K562 (cell line): ENCODE measurements around the gene ERGIC3. TPM values are rescaled to one million over a fixed set of nuclear protein-coding genes. Genes with fewer than 3 reads are reported as not detected.

ENCODE experiments used
- ATAC-seq: fragments of 200-7000 bp; cut with Tn5 transposase; 3 replicates; pipeline ENCODE4 v1.9.1; 2020; ENCODE audit warnings: moderate library complexity
- BruUV-seq: library from RNA; stranded (reverse); fragments of 400-500 nt; replicated peaks from 2 replicates; lab custom pipeline; 2021; lab: Mats Ljungman, UMichigan
- CTCF ChIA-PET: fragments of 300-600 bp; formaldehyde crosslinking; extraction: SDS; loops from one replicate; lab custom pipeline; 2021; ENCODE audit warnings: low intra/inter-chr PET ratio; lab: Yijun Ruan, JAX
- POLR2A ChIA-PET: fragments of 300-600, 350-650 bp; sonication (Branson Sonifier 250); formaldehyde crosslinking; extraction: SDS; loops from one replicate; lab custom pipeline; 2021; ENCODE audit warnings: antibody characterized with exemption, inconsistent platforms; lab: Yijun Ruan, JAX
- DNase-seq, 4 experiments: peaks; one replicate each; pipeline versions ENCODE4 v3.0.0 to v3.0.0-alpha.2; 2011 to 2018; ENCODE audit warnings: low spot score in 3 of 4, mixed read lengths in 3 of 4; ENCODE audit errors: extremely low read depth in 1 of 4
- FAIRE-seq: peaks from 2 replicates; lab custom pipeline; 2011; peaks lifted over from hg19 to GRCh38; lab: Jason Lieb, UNC
- H2AFZ ChIP-seq: 2 replicates; pipeline ENCODE4 v1.6.0; 2011; ENCODE audit warnings: low read depth, low read length, control low read depth, inconsistent platforms
- H3K27ac ChIP-seq: fragments of 200-600 bp; 3 replicates; pipeline ENCODE4 v1.8.0; 2011; ENCODE audit warnings: low read depth, mild to moderate bottlenecking, control low read depth, inconsistent platforms, low read length, moderate library complexity, mixed read lengths; ENCODE audit errors: extremely low read depth
- H3K27me3 ChIP-seq, 2 experiments: fragments of 300-600 bp in 1 of 2; 2 replicates in 1 of 2; 3 replicates in 1 of 2; pipeline versions ENCODE4 v1.6.0 to v1.8.0; 2011; ENCODE audit warnings: inconsistent platforms in 2 of 2, low read length in 2 of 2, mild to moderate bottlenecking in 1 of 2, mixed read lengths in 1 of 2, moderate library complexity in 1 of 2; ENCODE audit not compliant: control insufficient read depth in 2 of 2, insufficient read depth in 2 of 2
- H3K36me3 ChIP-seq: fragments of 300-600 bp; 3 replicates; pipeline ENCODE4 v1.8.0; 2011; ENCODE audit warnings: mild to moderate bottlenecking, low read length, inconsistent platforms; ENCODE audit not compliant: control insufficient read depth, insufficient read depth
- H3K4me1 ChIP-seq, 2 experiments: fragments of 200-600 bp in 1 of 2; replicated peaks in 1 of 2; 2 replicates in 1 of 2; 3 replicates in 1 of 2; pipeline versions ENCODE4 v1.5.1 to v1.8.0; 2011; ENCODE audit warnings: inconsistent platforms in 2 of 2, low read length in 2 of 2, mild to moderate bottlenecking in 1 of 2, mixed read lengths in 1 of 2, moderate library complexity in 1 of 2; ENCODE audit not compliant: control insufficient read depth in 2 of 2, insufficient read depth in 2 of 2
- H3K4me2 ChIP-seq: 2 replicates; pipeline ENCODE4 v1.6.1; 2011; ENCODE audit warnings: low read length, control low read depth, inconsistent platforms, mixed read lengths; ENCODE audit not compliant: insufficient read depth
- H3K4me3 ChIP-seq: fragments of 200-600 bp; sonication (generic), shearing (Covaris generic); 2 replicates; pipeline ENCODE4 v1.5.1; 2016; ENCODE audit warnings: control low read depth, inconsistent platforms
- H3K79me2 ChIP-seq: fragments of 200-600 bp; 3 replicates; pipeline ENCODE4 v1.8.0; 2011; ENCODE audit warnings: low read length, inconsistent platforms; ENCODE audit not compliant: control insufficient read depth, insufficient read depth
- H3K9ac ChIP-seq, 2 experiments: 2 replicates each; pipeline versions ENCODE4 v1.6.0 to v1.6.1; 2011; ENCODE audit warnings: low read depth in 2 of 2, low read length in 2 of 2, control low read depth in 1 of 2, inconsistent platforms in 1 of 2, mild to moderate bottlenecking in 1 of 2, mixed read lengths in 1 of 2; ENCODE audit not compliant: insufficient read depth in 1 of 2
- H3K9me1 ChIP-seq: one replicate; pipeline ENCODE4 v1.6.0; 2011; ENCODE audit warnings: inconsistent platforms, mild to moderate bottlenecking, low read length, moderate library complexity; ENCODE audit not compliant: control insufficient read depth, insufficient read depth
- H3K9me3 ChIP-seq: replicated peaks from 2 replicates; pipeline ENCODE4 v1.5.1; 2011; ENCODE audit warnings: low read depth, low read length, inconsistent platforms; ENCODE audit not compliant: control insufficient read depth, insufficient read depth
- H4K20me1 ChIP-seq: replicated peaks from 2 replicates; pipeline ENCODE4 v1.6.1; 2011; ENCODE audit warnings: low read length, inconsistent platforms, mixed read lengths; ENCODE audit not compliant: control insufficient read depth, insufficient read depth
- CEBPB ChIP-seq: fragments of 450-650 bp; IDR thresholded peaks from 2 replicates; pipeline ENCODE4 v1.6.1; 2016; ENCODE audit warnings: missing genetic modification characterization, missing compliant biosample characterization
- CEBPG ChIP-seq, 3 experiments: fragments of 200-800 bp in 1 of 3; sonication (Bioruptor generic) in 1 of 3; sonication (generic) in 1 of 3; formaldehyde crosslinking in 1 of 3; IDR thresholded peaks in 2 of 3; conservative IDR thresholded peaks in 1 of 3; 2 replicates each; pipeline versions ENCODE4 v1.6.1 to v1.8.0; 2016 to 2022; ENCODE audit warnings: missing compliant biosample characterization in 2 of 3, missing genetic modification characterization in 2 of 3, mild to moderate bottlenecking in 1 of 3, missing genetic modification reagents in 1 of 3
- RUNX1 ChIP-seq: sonication (generic); IDR thresholded peaks from 2 replicates; pipeline ENCODE4 v1.6.1; 2016; ENCODE audit warnings: antibody characterized with exemption, low read depth
- ZNF140 ChIP-seq: fragments of 250-450 bp; sonication (Bioruptor Pico); IDR thresholded peaks from 2 replicates; pipeline ENCODE4 v1.8.0; 2021; ENCODE audit warnings: moderate library complexity, mild to moderate bottlenecking, inconsistent platforms
- WGBS: fragments of 100-300 bp; shearing (Covaris generic); methylation state at CpG from one replicate; pipeline ENCODE4 v1.1.6; 2016; ENCODE audit warnings: low coverage, mixed read lengths; ENCODE audit not compliant: insufficient coverage; ENCODE audit errors: missing lambda C conversion rate; 5-methylcytosine and 5-hydroxymethylcytosine counted together
- in situ Hi-C: fragments of 300-500 bp; cut with MboI; formaldehyde crosslinking; loops from 4 replicates; pipeline ENCODE4 v1.15.0; 2018; ENCODE audit warnings: inconsistent platforms, mixed read lengths
- intact Hi-C: fragments of 100-400 bp; cut with micrococcal nuclease; formaldehyde crosslinking; loops from 2 replicates; pipeline ENCODE4 v1.14.2; 2022
- polyA plus RNA-seq, 8 experiments: library from polyadenylated mRNA; depleted of rRNA in 4 of 8; stranded (reverse) in 5 of 8; unstranded in 3 of 8; fragments of >200 nt; fragmentation: Nextera tagmentation in 2 of 8; fragmentation: Illumina TruSeq in 1 of 8; extraction: Ambion mirVana in 2 of 8; extraction: Trizol in 1 of 8; gene quantifications; 2 replicates each; pipeline versions ENCODE4 v1.2.1 to v1.2.3, GENCODE V29; 2011 to 2014; ENCODE audit warnings: inconsistent platforms in 1 of 8, missing spikeins in 1 of 8
- total RNA-seq, 7 experiments: library from RNA; depleted of rRNA in 6 of 7; stranded (reverse); fragments of >200 nt in 6 of 7; fragmentation: Illumina TruSeq in 2 of 7; extraction: Trizol in 2 of 7; gene quantifications; 2 replicates each; pipeline versions ENCODE4 v1.2.1 to v1.2.3, GENCODE V29; 2011 to 2021; ENCODE audit warnings: low replicate concordance in 1 of 7
- TF ChIP-seq, protein P1 (sequence below), 2 experiments: fragments of 450-650 bp in 1 of 2; sonication (generic) in 1 of 2; formaldehyde crosslinking in 1 of 2; IDR thresholded peaks in 1 of 2; conservative IDR thresholded peaks in 1 of 2; 2 replicates each; pipeline versions ENCODE4 v1.6.1 to v1.8.1; 2016 to 2023; ENCODE audit warnings: mild to moderate bottlenecking in 2 of 2, moderate library complexity in 2 of 2, inconsistent platforms in 1 of 2, missing genetic modification reagents in 1 of 2

Gene ERGIC3
- total and polyA plus RNA-seq, 9 of the 15 experiments (the other 6 are each of a cell fraction or from before 2014, with no cell fraction given), result 121 to 278 (median 184) TPM

DNA sequence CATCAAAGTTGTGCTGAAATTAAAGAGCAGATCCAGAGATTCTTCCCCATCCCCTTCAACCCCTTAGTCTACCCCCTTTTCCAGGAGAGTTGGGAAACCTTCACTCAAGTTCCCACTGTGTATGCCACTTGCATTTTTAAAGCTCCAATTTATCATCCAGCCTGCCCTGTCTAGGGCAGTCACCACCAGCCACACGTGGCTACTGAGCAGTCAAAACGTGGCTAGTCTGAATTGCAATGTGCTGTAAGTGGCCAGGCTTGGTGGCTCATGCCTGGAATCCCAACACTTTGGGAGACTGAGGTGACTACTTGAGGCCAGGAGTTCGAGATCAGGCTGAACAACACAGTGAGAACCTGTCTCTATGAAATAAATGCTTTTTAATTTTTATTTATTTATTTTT lies 34.9 kb downstream of the ERGIC3 start (continued):
- no peak for TF ChIP-seq ZNF140 (CRISPR knock-in tag)
- TF ChIP-seq, all 486 proteins: peak for 0

DNA sequence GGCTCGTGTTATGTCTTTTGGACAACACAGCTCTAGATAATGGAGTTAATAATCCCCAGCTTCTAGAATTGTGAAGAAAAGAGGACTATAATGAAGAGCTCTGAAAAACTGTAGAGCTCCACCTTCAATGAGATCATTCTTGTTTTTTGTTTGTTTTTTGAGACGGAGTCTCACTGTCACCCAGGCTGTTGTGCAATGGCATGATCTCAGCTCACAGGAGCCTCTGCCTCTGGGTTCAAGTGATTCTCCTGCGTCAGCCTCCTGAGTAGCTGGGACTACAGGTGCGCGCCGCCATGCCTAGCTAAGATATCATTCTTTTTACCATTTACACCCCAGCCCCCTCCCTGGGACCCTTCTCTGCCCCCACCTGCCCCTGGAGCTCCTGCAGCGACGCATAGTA lies 36.6 kb downstream of the ERGIC3 start:
- Histone ChIP-seq H3K9ac (no peak overlapping the region), H3K27me3 (no peaks in the 10 kb centered on the region; a peak in 1 of 5 replicates), H3K4me1 (no peaks in the 10 kb centered on the region), H4K20me1 (no peaks in the 10 kb centered on the region), H3K9me1 (no peaks in the 10 kb centered on the region), H3K4me3 (no peak overlapping the region), H3K4me2 (no peak overlapping the region), H3K36me3 (no peaks in the 10 kb centered on the region), H3K27ac (no peak overlapping the region), H2AFZ (no peak overlapping the region)
- ChIA-PET POLR2A (interaction anchor here (0.7 to 1.3 kb wide), 4 partner anchors 11 to 64 kb away, joined by 3 to 5 read pairs (median 4); no protein-coding TSS in a partner anchor), CTCF (no interaction called here)
- in situ Hi-C loops, result no loop called here
- FAIRE-seq, result no peak
- WGBS, result 48% methylated on average over 5 of the region's 8 CpGs
- ATAC-seq, result no peak
- DNase-seq, result no peak
- intact Hi-C loops, result no loop called here
- TF ChIP-seq CEBPG (CRISPR knock-in tag; IDR thresholded peaks at IDR 0.05), result peak; percentile 11; the same call in 1 of the 2 replicates
- 0 out of 4 replicates have a peak, but pooled peaks of 1 of the 2 experiments have one; percentile 33 for TF ChIP-seq CEBPG (tag; conservative IDR thresholded peaks at IDR 0.05 in 1 of 2, IDR thresholded peaks at IDR 0.05 in 1 of 2)
- TF ChIP-seq, protein P1, sequence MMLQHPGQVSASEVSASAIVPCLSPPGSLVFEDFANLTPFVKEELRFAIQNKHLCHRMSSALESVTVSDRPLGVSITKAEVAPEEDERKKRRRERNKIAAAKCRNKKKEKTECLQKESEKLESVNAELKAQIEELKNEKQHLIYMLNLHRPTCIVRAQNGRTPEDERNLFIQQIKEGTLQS (IDR thresholded peaks at IDR 0.05), result peak; percentile 24; the same call in 1 of the 2 replicates
- TF ChIP-seq, protein P1 (CRISPR knock-in tag; conservative IDR thresholded peaks at IDR 0.05), result no peak
- no peak for TF ChIP-seq RUNX1
- TF ChIP-seq CEBPB, result 0 out of 2 replicates have a peak, but pooled peaks have one; percentile 56
- TF ChIP-seq, all 486 proteins: peak for 3
- no peaks in the 10 kb centered on the region for H3K9me3 ChIP-seq
- no peaks in the 10 kb centered on the region for H3K79me2 ChIP-seq
- BruUV-seq, result no TSS peak
